ENCODE results near the gene SPATA20.
A peak's percentile ranks its signal among the peaks of the same experiment; 100 is the strongest.

The SPATA20 gene

DNA sequence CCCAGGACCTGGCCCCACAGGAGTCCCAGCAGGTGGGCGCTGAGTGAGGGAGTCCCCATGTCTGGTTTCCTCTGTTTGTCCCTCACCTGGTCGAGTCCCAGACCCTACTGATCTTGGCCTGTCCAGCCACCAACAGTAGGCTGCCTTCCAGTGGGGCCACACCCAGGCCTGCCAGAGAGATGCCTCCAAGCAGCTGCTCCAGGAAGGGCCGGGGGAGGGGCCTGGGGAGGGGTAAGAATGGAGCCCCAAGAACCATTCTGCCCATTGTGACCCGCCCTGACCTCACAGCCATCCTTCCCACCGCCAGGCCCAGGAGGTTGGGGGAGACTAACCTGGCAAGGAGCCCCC is 736 bp downstream of the SPATA20 start:
- Histone ChIP-seq H3K4ac (ENCODE audit: low read depth, low read length) (no peak overlapping the region), H2AK5ac (ENCODE audit: low read length) (peak overlapping the region; percentile 22), H2AFZ (ENCODE audit: insufficient read depth, low read length, poor library complexity) (no peak overlapping the region), H3K4me1 (ENCODE audit: control insufficient read depth in 1 of 2, insufficient read depth in 2 of 2, low read length in 2 of 2) (peaks cover 11 to 15% of the 10 kb centered on the region in 2 experiments), H3K27me3 (ENCODE audit: insufficient read depth, low read length) (no peaks in the 10 kb centered on the region), H3K27ac (ENCODE audit: low read depth, low read length) (no peak overlapping the region), H4K8ac (ENCODE audit: low read depth, low read length) (peak overlapping the region; percentile 90), H4K12ac (ENCODE audit: low read depth, low read length) (peak overlapping the region; percentile 82), H3K23ac (ENCODE audit: low read length) (no peak overlapping the region), H3K9ac (ENCODE audit: low read length) (peak overlapping the region; percentile 42), H4K91ac (ENCODE audit: low read depth, low read length) (peak overlapping the region; percentile 86), H3K4me3 (ENCODE audit: low read depth, low read length) (no peak overlapping the region), H3K4me2 (ENCODE audit: low read length) (peak overlapping the region; percentile 78), H3K9me3 (ENCODE audit: insufficient read depth, low read depth, low read length) (no peaks in the 10 kb centered on the region), H3K79me2 (ENCODE audit: control insufficient read depth, insufficient read depth, low read length, poor library complexity) (peaks cover 2% of the 10 kb centered on the region), H2BK5ac (ENCODE audit: low read depth, low read length, poor library complexity) (no peak overlapping the region), H2BK12ac (ENCODE audit: low read length) (no peak overlapping the region), H3K18ac (ENCODE audit: low read length) (peak overlapping the region; percentile 8), H3K14ac (ENCODE audit: low read length) (no peak overlapping the region), H3K79me1 (ENCODE audit: low read length) (peaks cover 4% of the 10 kb centered on the region), H2BK120ac (ENCODE audit: insufficient read depth, low read length, poor library complexity) (no peak overlapping the region), H3K36me3 (ENCODE audit: control insufficient read depth in 1 of 2, insufficient read depth in 2 of 2, low read length in 2 of 2) (no peaks in the 10 kb centered on the region)
- WGBS (ENCODE audit: extremely low coverage, insufficient coverage, insufficient read length) = no CpG with 5 or more reads among the region's 5 CpGs
- DNase-seq = no peak

DNA sequence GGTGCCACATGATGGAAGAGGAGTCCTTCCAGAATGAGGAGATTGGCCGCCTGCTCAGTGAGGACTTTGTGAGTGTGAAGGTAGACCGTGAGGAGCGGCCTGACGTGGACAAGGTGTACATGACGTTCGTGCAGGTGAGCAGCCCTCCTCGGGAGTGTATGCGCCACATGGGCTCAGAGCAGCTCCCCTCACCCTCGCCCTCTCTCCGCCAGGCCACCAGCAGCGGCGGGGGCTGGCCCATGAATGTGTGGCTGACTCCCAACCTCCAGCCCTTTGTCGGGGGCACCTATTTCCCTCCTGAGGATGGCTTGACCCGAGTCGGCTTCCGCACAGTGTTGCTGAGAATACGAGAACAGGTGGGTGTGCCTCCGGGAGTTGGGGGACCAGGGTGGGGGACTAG is 1.9 kb downstream of the SPATA20 start:
- Histone ChIP-seq H3K9ac (ENCODE audit: low read length) (no peak overlapping the region), H2BK12ac (ENCODE audit: low read length) (no peak overlapping the region), H3K79me2 (ENCODE audit: control insufficient read depth, insufficient read depth, low read length, poor library complexity) (peaks cover 2% of the 10 kb centered on the region), H2AFZ (ENCODE audit: insufficient read depth, low read length, poor library complexity) (no peak overlapping the region), H4K8ac (ENCODE audit: low read depth, low read length) (no peak overlapping the region), H2BK120ac (ENCODE audit: insufficient read depth, low read length, poor library complexity) (no peak overlapping the region), H3K79me1 (ENCODE audit: low read length) (peaks cover 4% of the 10 kb centered on the region), H3K23ac (ENCODE audit: low read length) (no peak overlapping the region), H4K91ac (ENCODE audit: low read depth, low read length) (no peak overlapping the region), H3K27ac (ENCODE audit: low read depth, low read length) (no peak overlapping the region), H3K18ac (ENCODE audit: low read length) (no peak overlapping the region), H3K4me2 (ENCODE audit: low read length) (no peak overlapping the region), H4K12ac (ENCODE audit: low read depth, low read length) (no peak overlapping the region), H3K4me1 (ENCODE audit: control insufficient read depth in 1 of 2, insufficient read depth in 2 of 2, low read length in 2 of 2) (peaks cover 4 to 8% of the 10 kb centered on the region in 2 experiments), H3K4me3 (ENCODE audit: low read depth, low read length) (no peak overlapping the region), H3K36me3 (ENCODE audit: control insufficient read depth in 1 of 2, insufficient read depth in 2 of 2, low read length in 2 of 2) (no peaks in the 10 kb centered on the region), H3K4ac (ENCODE audit: low read depth, low read length) (no peak overlapping the region), H2AK5ac (ENCODE audit: low read length) (no peak overlapping the region), H3K9me3 (ENCODE audit: insufficient read depth, low read depth, low read length) (no peaks in the 10 kb centered on the region), H3K14ac (ENCODE audit: low read length) (no peak overlapping the region), H3K27me3 (ENCODE audit: insufficient read depth, low read length) (no peaks in the 10 kb centered on the region), H2BK5ac (ENCODE audit: low read depth, low read length, poor library complexity) (no peak overlapping the region)
- WGBS (ENCODE audit: extremely low coverage, insufficient coverage, insufficient read length) = no CpG with 5 or more reads among the region's 18 CpGs
- no peak for DNase-seq

DNA sequence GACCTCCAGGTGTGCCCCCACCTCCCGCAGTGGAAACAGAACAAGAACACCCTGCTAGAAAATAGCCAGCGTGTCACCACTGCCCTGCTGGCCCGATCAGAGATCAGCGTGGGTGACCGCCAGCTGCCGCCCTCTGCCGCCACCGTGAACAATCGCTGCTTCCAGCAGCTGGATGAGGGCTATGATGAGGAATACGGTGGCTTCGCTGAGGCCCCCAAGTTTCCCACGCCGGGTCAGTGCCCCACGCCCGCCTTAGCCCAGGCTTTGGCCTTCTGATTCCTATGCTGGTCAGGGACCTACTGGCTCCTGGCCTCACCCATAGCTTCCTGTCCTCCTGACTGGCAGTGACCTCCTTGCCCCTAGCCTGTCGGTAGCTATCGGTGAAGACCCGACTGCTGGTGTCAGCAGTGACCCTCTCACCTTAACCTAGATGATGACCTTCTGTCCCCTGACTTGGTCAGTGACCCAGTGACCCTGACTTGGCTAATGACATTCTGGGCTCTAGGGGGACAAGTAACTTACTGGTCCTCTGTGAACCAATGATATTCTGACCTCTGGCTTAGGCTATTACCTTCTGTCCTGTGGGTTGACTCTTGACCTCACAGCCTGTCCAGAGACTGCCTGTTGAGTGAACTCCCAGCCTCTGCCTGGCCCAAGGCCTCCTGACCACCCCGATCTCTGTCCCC is 2.4 kb downstream of the SPATA20 start:
- Histone ChIP-seq H4K91ac (ENCODE audit: low read depth, low read length) (no peak overlapping the region), H4K12ac (ENCODE audit: low read depth, low read length) (no peak overlapping the region)

DNA sequence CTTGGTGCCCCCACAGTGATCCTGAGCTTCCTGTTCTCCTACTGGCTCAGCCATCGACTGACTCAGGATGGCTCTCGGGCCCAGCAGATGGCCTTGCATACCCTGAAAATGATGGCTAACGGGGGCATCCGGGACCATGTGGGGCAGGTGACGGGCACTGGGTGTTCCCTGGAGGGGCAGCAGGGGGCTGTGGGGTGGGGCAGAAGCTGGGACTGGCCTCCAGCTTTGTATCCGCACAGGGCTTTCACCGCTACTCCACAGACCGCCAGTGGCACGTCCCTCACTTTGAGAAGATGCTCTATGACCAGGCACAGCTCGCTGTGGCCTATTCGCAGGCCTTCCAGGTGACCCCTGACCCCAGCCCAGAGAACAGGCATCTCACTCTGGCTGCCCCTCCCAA is 3.0 kb downstream of the SPATA20 start:
- H2AK5ac ChIP-seq (ENCODE audit: low read length) = no peak overlapping the region
- no peak overlapping the region for H3K4me3 ChIP-seq (ENCODE audit: low read depth, low read length)
- H2BK120ac ChIP-seq (ENCODE audit: insufficient read depth, low read length, poor library complexity) = no peak overlapping the region
- no CpG with 5 or more reads among the region's 11 CpGs for WGBS (ENCODE audit: extremely low coverage, insufficient coverage, insufficient read length)
- H3K79me1 ChIP-seq (ENCODE audit: low read length) = peaks cover 4% of the 10 kb centered on the region
- no peak overlapping the region for H3K4ac ChIP-seq (ENCODE audit: low read depth, low read length)
- H3K27me3 ChIP-seq (ENCODE audit: insufficient read depth, low read length) = no peaks in the 10 kb centered on the region
- no peak overlapping the region for H3K9ac ChIP-seq (ENCODE audit: low read length)
- no peaks in the 10 kb centered on the region for H3K9me3 ChIP-seq (ENCODE audit: insufficient read depth, low read depth, low read length)
- no peak overlapping the region for H3K4me2 ChIP-seq (ENCODE audit: low read length)
- H2AFZ ChIP-seq (ENCODE audit: insufficient read depth, low read length, poor library complexity) = no peak overlapping the region
- H4K91ac ChIP-seq (ENCODE audit: low read depth, low read length) = no peak overlapping the region
- no peak overlapping the region for H2BK5ac ChIP-seq (ENCODE audit: low read depth, low read length, poor library complexity)
- H3K14ac ChIP-seq (ENCODE audit: low read length) = no peak overlapping the region
- H3K4me1 ChIP-seq (ENCODE audit: control insufficient read depth in 1 of 2, insufficient read depth in 2 of 2, low read length in 2 of 2) = peaks cover 4 to 8% of the 10 kb centered on the region in 2 experiments
- DNase-seq = no peak
- H3K18ac ChIP-seq (ENCODE audit: low read length) = no peak overlapping the region
- H3K27ac ChIP-seq (ENCODE audit: low read depth, low read length) = no peak overlapping the region
- peaks cover 2% of the 10 kb centered on the region for H3K79me2 ChIP-seq (ENCODE audit: control insufficient read depth, insufficient read depth, low read length, poor library complexity)
- no peak overlapping the region for H3K23ac ChIP-seq (ENCODE audit: low read length)
- no peaks in the 10 kb centered on the region for H3K36me3 ChIP-seq (ENCODE audit: control insufficient read depth in 1 of 2, insufficient read depth in 2 of 2, low read length in 2 of 2)
- H4K8ac ChIP-seq (ENCODE audit: low read depth, low read length) = no peak overlapping the region
- no peak overlapping the region for H4K12ac ChIP-seq (ENCODE audit: low read depth, low read length)
- no peak overlapping the region for H2BK12ac ChIP-seq (ENCODE audit: low read length)

More for the DNA sequence above, 2.4 kb downstream of the SPATA20 start:
- H3K18ac ChIP-seq (ENCODE audit: low read length) = no peak overlapping the region
- no peak overlapping the region for H2AK5ac ChIP-seq (ENCODE audit: low read length)
- H2BK12ac ChIP-seq (ENCODE audit: low read length) = no peak overlapping the region
- no peak overlapping the region for H3K14ac ChIP-seq (ENCODE audit: low read length)
- H3K23ac ChIP-seq (ENCODE audit: low read length) = no peak overlapping the region
- no peak overlapping the region for H3K9ac ChIP-seq (ENCODE audit: low read length)
- no peak overlapping the region for H2BK120ac ChIP-seq (ENCODE audit: insufficient read depth, low read length, poor library complexity)
- no peak overlapping the region for H2BK5ac ChIP-seq (ENCODE audit: low read depth, low read length, poor library complexity)
- no peaks in the 10 kb centered on the region for H3K9me3 ChIP-seq (ENCODE audit: insufficient read depth, low read depth, low read length)
- no CpG with 5 or more reads among the region's 19 CpGs for WGBS (ENCODE audit: extremely low coverage, insufficient coverage, insufficient read length)
- H3K27ac ChIP-seq (ENCODE audit: low read depth, low read length) = no peak overlapping the region
- H3K4me2 ChIP-seq (ENCODE audit: low read length) = no peak overlapping the region
- no peaks in the 10 kb centered on the region for H3K27me3 ChIP-seq (ENCODE audit: insufficient read depth, low read length)
- peaks cover 4 to 8% of the 10 kb centered on the region in 2 experiments for H3K4me1 ChIP-seq (ENCODE audit: control insufficient read depth in 1 of 2, insufficient read depth in 2 of 2, low read length in 2 of 2)
- no peaks in the 10 kb centered on the region for H3K36me3 ChIP-seq (ENCODE audit: control insufficient read depth in 1 of 2, insufficient read depth in 2 of 2, low read length in 2 of 2)
- H2AFZ ChIP-seq (ENCODE audit: insufficient read depth, low read length, poor library complexity) = no peak overlapping the region
- no peak overlapping the region for H3K4ac ChIP-seq (ENCODE audit: low read depth, low read length)
- H3K79me1 ChIP-seq (ENCODE audit: low read length) = peaks cover 4% of the 10 kb centered on the region
- H3K79me2 ChIP-seq (ENCODE audit: control insufficient read depth, insufficient read depth, low read length, poor library complexity) = peaks cover 2% of the 10 kb centered on the region
- no peak overlapping the region for H3K4me3 ChIP-seq (ENCODE audit: low read depth, low read length)
- H4K8ac ChIP-seq (ENCODE audit: low read depth, low read length) = no peak overlapping the region
- DNase-seq = no peak

Data from trophoblast cell (in vitro differentiated cells and primary cell).